Erythroblast (primary cell): ENCODE data around the gene RNF152.

Source experiments
- GATA1 ChIP-seq: IDR thresholded peaks from 2 replicates; pipeline ENCODE4 v1.6.1; 2011; ENCODE audit warnings: low read depth, mild to moderate bottlenecking, control low read depth, low read length, moderate library complexity
- POLR2A ChIP-seq: IDR thresholded peaks from 2 replicates; pipeline ENCODE4 v1.6.1; 2011; ENCODE audit warnings: mild to moderate bottlenecking, low read length

GRCh38 chr18:61865466-61866175, 27.2 kb downstream of the RNF152 start:
- no peak for TF ChIP-seq POLR2A
- TF ChIP-seq GATA1, result no peak
